SU-DHL-6 (cell line): ENCODE measurements around the gene AKNAD1.

Source experiments
- H2AFZ ChIP-seq: fragments of 200-600 bp; sonication (generic); 2 replicates; pipeline ENCODE4 v1.6.1; 2014; ENCODE audit warnings: low read depth, mild to moderate bottlenecking, moderate library complexity, mixed read lengths, antibody characterized with exemption, low read length; ENCODE audit not compliant: severe bottlenecking
- H3F3A ChIP-seq: fragments of 200-600 bp; shearing (Covaris generic); 2 replicates; pipeline ENCODE4 v1.6.0; 2016; ENCODE audit warnings: antibody characterized with exemption, mild to moderate bottlenecking; ENCODE audit not compliant: insufficient read depth
- H3K27ac ChIP-seq: fragments of 200-600 bp; sonication (generic); 2 replicates; pipeline ENCODE4 v1.5.1; 2016; ENCODE audit warnings: low read depth, mild to moderate bottlenecking, low read length, moderate library complexity, mixed read lengths
- H3K27me3 ChIP-seq: fragments of 200-600 bp; sonication (generic), shearing (Covaris generic); 2 replicates; pipeline ENCODE4 v1.6.0; 2014; ENCODE audit warnings: mild to moderate bottlenecking, low read length
- H3K36me3 ChIP-seq: fragments of 200-600 bp; sonication (generic); 2 replicates; pipeline ENCODE4 v1.6.1; 2014; ENCODE audit warnings: mild to moderate bottlenecking, low read length, mixed read lengths
- H3K4me2 ChIP-seq: fragments of 300-600, 200-600 bp; shearing (Covaris generic), sonication (generic); 2 replicates; pipeline ENCODE4 v1.6.0; 2014; ENCODE audit warnings: low read length, low read depth, mild to moderate bottlenecking; ENCODE audit not compliant: poor library complexity, severe bottlenecking
- H3K4me3 ChIP-seq: fragments of 200-600 bp; sonication (generic); 2 replicates; pipeline ENCODE4 v1.5.1; 2014; ENCODE audit warnings: antibody characterized with exemption, low read length, mild to moderate bottlenecking, mixed read lengths; ENCODE audit not compliant: insufficient read depth, poor library complexity, severe bottlenecking
- H3K79me2 ChIP-seq: fragments of 200-600 bp; sonication (generic); 2 replicates; pipeline ENCODE4 v1.6.1; 2014; ENCODE audit warnings: mild to moderate bottlenecking, low read length, moderate library complexity; ENCODE audit not compliant: insufficient read depth
- H3K9ac ChIP-seq: fragments of 200-600 bp; sonication (generic); 2 replicates; pipeline ENCODE4 v1.7.0; 2014; ENCODE audit warnings: mild to moderate bottlenecking, low read length
- H3K9me2 ChIP-seq: fragments of 200-600 bp; sonication (generic); replicated peaks from 2 replicates; pipeline ENCODE4 v1.6.1; 2014; ENCODE audit warnings: low read length; ENCODE audit not compliant: insufficient read depth
- H3K9me3 ChIP-seq: fragments of 200-600 bp; sonication (generic); 2 replicates; pipeline ENCODE4 v1.6.1; 2014; ENCODE audit warnings: low read length, mixed read lengths; ENCODE audit not compliant: insufficient read depth
- H4K20me1 ChIP-seq: fragments of 200-600 bp; sonication (generic); 2 replicates; pipeline ENCODE4 v1.6.1; 2014; ENCODE audit warnings: low read depth, mild to moderate bottlenecking, antibody characterized with exemption, low read length, moderate library complexity, mixed read lengths
- CTCF ChIP-seq: fragments of 200-600 bp; sonication (generic); IDR thresholded peaks from one replicate; pipeline ENCODE4 v1.5.1; 2017; ENCODE audit warnings: antibody characterized with exemption, mild to moderate bottlenecking, low read length, moderate library complexity; ENCODE audit not compliant: insufficient read depth, poor library complexity, severe bottlenecking
- EZH2phosphoT487 ChIP-seq: fragments of 200-600 bp; sonication (generic), shearing (Covaris generic); conservative IDR thresholded peaks from 2 replicates; pipeline ENCODE4 v1.6.1; 2018; ENCODE audit warnings: mild to moderate bottlenecking, antibody characterized with exemption, low read length, moderate library complexity, mixed read lengths

AKNAD1 gene

GRCh38 chr1:108813326-108813725, 43.6 kb downstream of the AKNAD1 start:
- Histone ChIP-seq H3K36me3 (peaks cover 15% of the 10 kb centered on the region), H3K27ac (no peak overlapping the region), H3F3A (peaks cover 4% of the 10 kb centered on the region; the same call in 1 of the 2 replicates), H3K4me2 (no peak overlapping the region), H3K9me2 (no peaks in the 10 kb centered on the region), H3K9me3 (no peaks in the 10 kb centered on the region), H3K27me3 (no peaks in the 10 kb centered on the region), H4K20me1 (no peaks in the 10 kb centered on the region), H3K79me2 (no peaks in the 10 kb centered on the region), H3K9ac (no peak overlapping the region), H3K4me3 (no peak overlapping the region), H2AFZ (no peak overlapping the region)
- TF ChIP-seq EZH2phosphoT487 (no peak), CTCF (no peak)

GRCh38 chr1:108811611-108812010, 45.3 kb downstream of the AKNAD1 start:
- Histone ChIP-seq H3K9me3 (no peaks in the 10 kb centered on the region), H4K20me1 (no peaks in the 10 kb centered on the region), H3K4me2 (no peak overlapping the region), H3K27me3 (no peaks in the 10 kb centered on the region), H3K36me3 (peaks cover 17% of the 10 kb centered on the region), H3K9me2 (no peaks in the 10 kb centered on the region), H2AFZ (no peak overlapping the region), H3K9ac (no peak overlapping the region), H3K4me3 (no peak overlapping the region), H3F3A (peaks cover 4% of the 10 kb centered on the region; the same call in 1 of the 2 replicates), H3K79me2 (no peaks in the 10 kb centered on the region), H3K27ac (no peak overlapping the region)
- TF ChIP-seq CTCF (no peak), EZH2phosphoT487 (no peak)

GRCh38 chr1:108808438-108808837, 48.5 kb downstream of the AKNAD1 start:
- no peaks in the 10 kb centered on the region for H4K20me1 ChIP-seq
- no peak overlapping the region for H3K4me2 ChIP-seq
- peaks cover 4% of the 10 kb centered on the region; the same call in 1 of the 2 replicates for H3F3A ChIP-seq
- H3K27me3 ChIP-seq, result no peaks in the 10 kb centered on the region
- no peak overlapping the region for H3K27ac ChIP-seq
- H3K9me2 ChIP-seq, result no peaks in the 10 kb centered on the region
- TF ChIP-seq EZH2phosphoT487, result no peak
- peaks cover 19% of the 10 kb centered on the region for H3K36me3 ChIP-seq
- no peak overlapping the region for H2AFZ ChIP-seq
- H3K9me3 ChIP-seq, result no peaks in the 10 kb centered on the region
- no peak overlapping the region for H3K4me3 ChIP-seq
- H3K9ac ChIP-seq, result no peak overlapping the region
- H3K79me2 ChIP-seq, result no peaks in the 10 kb centered on the region

- Histone ChIP-seq H3K4me3 (no peak overlapping the region), H3K9me2 (no peaks in the 10 kb centered on the region), H3F3A (no peaks in the 10 kb centered on the region; the same call in 1 of the 2 replicates), H3K79me2 (no peaks in the 10 kb centered on the region), H3K27ac (no peak overlapping the region), H3K36me3 (peaks cover 16% of the 10 kb centered on the region), H3K9me3 (no peaks in the 10 kb centered on the region), H3K9ac (no peak overlapping the region), H4K20me1 (no peaks in the 10 kb centered on the region), H3K4me2 (no peak overlapping the region), H3K27me3 (no peaks in the 10 kb centered on the region), H2AFZ (no peak overlapping the region)
- no peak for TF ChIP-seq EZH2phosphoT487
- TF ChIP-seq CTCF, result no peak
Observed at GRCh38 chr1:108803548-108803947, 53.3 kb downstream of the AKNAD1 start.
